Activated gamma-delta T cell treated with anti-CD3 and anti-CD28 coated beads, Interleukin-2, amount 50 U/mL, for 16 hours (primary cell): ENCODE results near the gene COL6A2.
"Not testable (repeated sequence)": the region's sequence is repeated elsewhere in the genome, so short reads cannot be mapped to it uniquely, and the experiment has no call there.

Experiments used
- DNase-seq: peaks from one replicate; pipeline ENCODE4 v3.0.0-alpha.2; 2020; ENCODE audit warnings: low read depth

COL6A2 gene

GRCh38 chr21:46097336-46098293 lies at the start of gene COL6A2:
Gene COL6A2, plus strand, starts transcription at chr21:46098112.
- DNase-seq, result peak; percentile 29

GRCh38 chr21:46048926-46049889 lies 48.7 kb upstream of the COL6A2 start:
- no peak for DNase-seq

DNA sequence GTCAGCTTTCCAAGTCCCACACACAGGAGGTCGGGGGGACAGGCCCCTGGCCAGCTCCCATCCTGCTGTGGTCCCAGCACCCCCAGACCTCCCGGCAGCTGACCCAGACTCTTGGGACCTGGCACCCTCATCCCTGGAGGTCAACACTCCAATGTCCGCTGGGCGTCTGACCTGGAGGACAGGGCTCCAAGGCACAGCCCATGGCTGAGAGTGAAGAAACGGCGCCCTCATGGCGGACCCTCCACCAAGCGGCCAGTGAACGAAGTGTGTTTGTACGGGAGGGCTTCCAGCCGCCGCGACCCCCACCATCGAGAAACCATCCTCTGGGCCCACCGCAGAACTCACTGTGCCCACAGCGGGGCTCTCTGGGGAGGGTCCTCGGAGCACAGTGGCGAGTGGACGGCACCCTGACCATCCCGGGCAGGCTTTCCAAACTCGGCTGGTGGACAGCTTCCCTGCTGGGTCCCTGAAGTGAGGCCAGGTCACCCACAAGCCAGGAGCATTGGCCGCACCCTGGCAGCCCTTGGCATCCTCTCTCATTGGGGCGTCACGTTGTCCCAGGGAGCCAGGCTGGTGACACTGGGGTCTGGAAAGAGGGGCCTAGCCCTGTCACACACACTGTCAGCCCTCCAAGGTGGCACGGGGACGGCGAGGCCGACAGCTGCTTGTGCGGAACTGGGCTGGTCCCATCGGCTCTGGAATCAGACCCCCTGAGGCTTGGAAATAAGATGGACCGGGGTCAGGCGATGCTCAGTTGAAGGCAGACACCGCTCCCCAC lies 47.8 kb upstream of the COL6A2 start:
- no peak for DNase-seq

DNA sequence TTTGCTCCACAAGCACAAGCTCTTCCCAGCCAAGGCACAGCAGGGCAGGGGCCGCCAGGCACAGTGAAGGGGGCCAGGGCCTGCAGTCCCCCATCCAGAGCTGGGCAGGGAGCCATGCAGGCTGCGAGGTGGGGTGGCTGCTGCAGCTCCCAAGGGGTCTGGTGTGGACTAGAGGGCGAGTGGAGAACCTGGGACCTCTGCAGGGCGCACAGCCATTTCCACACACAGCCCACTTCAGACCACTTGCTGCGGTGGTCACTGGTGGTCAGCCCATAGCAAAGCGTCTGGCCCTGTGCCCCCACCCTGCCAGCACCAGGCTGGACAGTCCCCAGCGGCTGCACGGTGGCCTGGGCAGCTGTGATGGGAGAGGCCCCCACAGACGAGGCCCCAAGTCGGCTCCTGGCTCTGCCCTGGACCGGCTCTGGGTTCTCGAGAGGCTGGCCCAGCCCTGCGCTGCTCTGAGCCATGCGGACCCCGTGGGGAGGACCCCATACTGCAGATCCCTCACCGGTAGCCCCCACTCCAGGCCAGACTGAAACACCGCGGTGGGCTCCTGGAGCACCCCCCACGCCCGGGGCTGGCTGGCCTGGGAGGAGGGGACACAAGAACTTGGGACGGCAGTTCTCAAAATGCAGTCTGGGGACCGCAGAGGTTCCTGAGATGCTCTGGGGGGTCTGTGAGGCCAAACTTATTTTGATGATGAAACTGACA lies 47.1 kb upstream of the COL6A2 start:
- DNase-seq, result no peak

- no peak for DNase-seq
Observed at GRCh38 chr21:46051379-46051770, 46.5 kb upstream of the COL6A2 start.

GRCh38 chr21:46051821-46052675 lies 45.9 kb upstream of the COL6A2 start:
- no peak for DNase-seq

GRCh38 chr21:46052703-46053651 lies 44.9 kb upstream of the COL6A2 start:
- DNase-seq, result peak; percentile 43

DNA sequence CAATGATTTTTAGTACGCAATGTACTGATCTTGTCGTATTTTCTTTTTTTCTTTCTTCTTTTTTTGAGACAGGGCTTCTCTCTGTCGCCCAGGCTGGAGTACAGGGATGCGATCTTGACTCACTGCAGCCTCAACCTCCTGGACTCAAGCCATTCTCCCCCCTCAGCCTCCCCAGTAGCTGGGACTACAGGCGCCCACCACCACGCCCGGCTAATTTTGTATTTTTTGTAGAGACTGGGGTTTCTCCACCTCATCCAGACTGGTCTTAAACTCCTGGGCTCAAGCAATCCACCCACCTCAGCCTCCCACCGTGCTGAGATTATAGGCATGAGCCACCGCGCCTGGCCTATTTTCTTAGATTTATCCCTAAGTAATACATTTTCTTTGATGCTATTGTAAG lies 43.9 kb upstream of the COL6A2 start:
- no peak for DNase-seq

DNA sequence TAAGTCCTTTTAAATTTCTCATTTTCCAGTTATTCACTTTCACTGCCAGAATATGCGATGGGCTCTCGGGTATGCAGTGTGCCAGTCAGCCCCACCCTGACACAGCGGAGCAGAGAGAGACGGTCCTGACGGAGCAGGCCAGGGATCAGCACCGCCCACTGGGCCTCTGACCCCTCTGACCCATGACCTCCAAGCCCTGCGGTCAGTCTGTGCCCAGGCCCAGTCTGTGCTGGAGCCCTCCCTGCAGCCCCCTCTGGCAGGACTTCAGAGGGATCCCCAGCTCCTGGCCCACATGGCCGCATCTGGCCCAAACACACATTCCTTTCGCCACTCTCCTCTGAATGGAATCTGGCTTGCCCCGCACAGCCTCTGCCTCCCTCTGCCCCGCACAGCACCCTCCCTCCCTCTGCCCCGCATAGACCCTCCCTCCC lies 43.4 kb upstream of the COL6A2 start:
- no peak for DNase-seq

DNA sequence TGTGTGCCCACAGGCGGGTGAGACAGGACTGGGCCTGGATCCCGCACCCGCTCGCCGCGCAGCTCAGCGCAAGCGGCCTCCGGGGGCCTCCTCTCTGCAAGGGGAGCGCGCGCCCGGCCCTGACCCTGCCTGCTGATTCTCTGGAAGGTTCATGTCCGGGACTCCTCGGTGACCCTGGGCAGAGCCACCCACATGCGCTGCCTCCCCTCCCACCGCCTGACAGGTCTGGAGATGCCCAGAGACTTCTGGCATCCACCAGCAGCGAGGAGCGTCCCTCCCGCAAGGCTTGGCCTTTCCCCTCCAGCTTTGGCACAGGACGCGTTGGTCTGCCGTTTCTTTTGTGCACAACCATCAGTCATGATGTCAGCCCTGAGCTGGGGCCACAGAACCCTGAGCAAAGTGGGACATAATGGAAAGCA lies 42.0 kb upstream of the COL6A2 start:
- DNase-seq, result no peak

DNA sequence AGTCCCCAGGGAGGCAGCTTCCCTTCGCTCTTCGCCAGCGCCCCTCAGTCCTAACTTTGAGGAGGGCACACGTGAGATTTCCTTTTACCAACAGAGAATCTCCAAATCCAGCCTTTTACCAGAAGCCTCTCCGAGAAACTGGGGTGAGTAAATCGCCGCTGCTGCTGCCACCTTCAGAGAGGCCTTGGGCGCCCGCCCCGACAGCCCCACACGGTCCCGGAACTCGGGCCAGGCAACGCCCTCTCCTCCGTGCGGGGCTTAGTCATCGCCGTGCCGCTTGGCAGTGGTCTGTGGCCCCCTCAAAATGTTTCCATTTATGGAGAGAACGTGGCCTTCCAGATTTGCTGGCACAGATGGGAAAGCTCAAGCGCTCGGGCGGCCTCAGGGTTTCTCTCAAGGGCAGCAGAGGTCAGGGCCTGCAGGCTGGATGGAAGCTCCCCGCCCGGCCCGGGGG lies 41.4 kb upstream of the COL6A2 start:
- DNase-seq, result no peak

GRCh38 chr21:46057111-46057709 lies 40.7 kb upstream of the COL6A2 start:
- peak; percentile 32 for DNase-seq

DNA sequence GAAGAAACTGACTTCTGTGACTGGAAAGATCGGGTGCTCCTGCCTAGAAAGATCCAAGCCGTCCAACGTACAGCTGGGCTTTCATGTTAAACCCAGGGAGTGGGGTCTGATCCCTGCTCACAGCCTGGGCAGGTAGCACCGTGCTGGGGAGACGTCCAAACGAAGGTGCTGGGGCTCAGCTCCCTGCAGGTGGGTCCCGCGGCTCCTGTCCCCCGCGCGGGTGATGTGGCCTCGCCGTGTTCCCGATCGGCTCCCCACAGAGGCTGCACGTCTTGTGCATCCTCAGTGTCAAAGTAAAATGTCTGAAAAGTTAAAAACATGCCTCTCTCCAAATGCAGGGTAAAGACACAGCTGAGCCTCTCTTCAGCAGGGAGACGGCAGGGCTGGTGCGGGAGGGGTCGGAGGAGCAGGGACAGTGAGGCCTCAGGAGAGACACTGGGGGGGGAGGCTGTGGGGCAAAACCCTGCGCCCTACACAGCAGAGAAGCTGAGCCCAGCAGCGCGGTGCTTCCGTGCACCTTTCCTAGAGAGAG lies 40.1 kb upstream of the COL6A2 start:
- DNase-seq, result no peak

DNA sequence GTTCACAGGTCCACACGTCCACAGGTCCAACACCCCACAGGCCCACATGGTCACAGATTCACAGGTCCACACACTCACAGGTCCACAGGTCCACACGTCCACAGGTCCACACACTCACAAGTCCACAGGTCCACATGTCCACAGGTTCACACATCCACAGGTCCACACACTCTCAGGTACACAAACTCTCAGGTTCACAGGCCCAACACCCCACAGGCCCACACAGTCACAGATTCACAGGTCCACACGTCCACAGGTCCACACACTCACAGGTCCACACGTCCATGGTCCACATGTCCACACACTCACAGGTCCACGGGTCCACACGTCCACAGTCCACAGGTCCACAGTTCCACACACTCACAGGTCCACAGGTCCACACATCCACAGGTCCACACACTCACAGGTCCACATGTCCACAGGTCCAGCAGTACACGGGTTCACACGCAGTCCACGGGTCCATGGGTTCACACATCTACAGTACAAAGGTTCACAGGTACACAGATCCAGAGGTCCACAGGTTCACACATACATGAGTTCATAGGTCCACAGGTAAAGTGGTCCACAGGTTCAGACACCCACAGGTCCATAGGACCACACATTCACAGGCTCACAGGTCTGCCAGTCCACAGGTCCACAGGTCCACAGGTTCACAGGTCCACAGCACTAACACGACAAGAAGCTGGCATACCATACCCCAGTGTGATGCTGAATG lies 39.3 kb upstream of the COL6A2 start:
- DNase-seq, result no peak

DNA sequence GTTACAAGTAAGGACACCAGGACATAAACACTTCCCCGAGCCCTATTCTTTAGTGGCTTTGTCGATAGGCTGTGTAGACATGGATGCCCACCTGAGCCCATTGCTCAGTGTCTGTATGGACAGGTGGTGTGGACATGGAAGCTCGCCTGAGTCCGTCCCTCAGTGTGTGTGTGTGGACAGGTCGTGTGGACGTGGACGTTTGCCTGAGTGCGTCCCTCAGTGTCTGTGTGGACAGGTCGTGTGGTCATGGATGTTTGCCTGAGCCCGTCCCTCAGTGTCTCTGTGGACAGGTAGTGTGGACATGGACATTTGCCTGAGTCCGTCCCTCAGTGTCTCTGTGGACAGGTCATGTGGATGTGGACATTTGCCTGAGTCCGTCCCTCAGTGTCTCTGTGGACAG lies 38.7 kb upstream of the COL6A2 start:
- no peak for DNase-seq

- not testable (repeated sequence) for DNase-seq
Observed at GRCh38 chr21:46059711-46060455, 38.0 kb upstream of the COL6A2 start.

- DNase-seq, result no peak
Observed at GRCh38 chr21:46060596-46061061, 37.3 kb upstream of the COL6A2 start.
